K562 (cell line): ENCODE results near the gene IPO11. TPM values are rescaled to one million over a fixed set of nuclear protein-coding genes. Genes with fewer than 3 reads are reported as not detected.

Source experiments
- AFF1 ChIP-seq, 2 experiments: fragments of 450-650 bp; IDR thresholded peaks; 2 replicates each; pipeline ENCODE4 v1.6.1; 2018; ENCODE audit warnings: mild to moderate bottlenecking in 2 of 2, low read depth in 1 of 2; ENCODE audit not compliant: partially characterized antibody in 2 of 2
- BDP1 ChIP-seq: IDR thresholded peaks from 3 replicates; pipeline ENCODE4 v1.6.1; 2011; ENCODE audit not compliant: insufficient read length, insufficient read depth
- BRF1 ChIP-seq: IDR thresholded peaks from 3 replicates; pipeline ENCODE4 v1.6.1; 2011; ENCODE audit warnings: borderline replicate concordance, mild to moderate bottlenecking; ENCODE audit not compliant: insufficient read length; ENCODE audit errors: extremely low read depth
- CBX3 ChIP-seq, 2 experiments: IDR thresholded peaks; 1 replicate in 1 of 2; 2 replicates in 1 of 2; pipeline ENCODE4 v1.6.1; 2012; ENCODE audit warnings: inconsistent platforms in 2 of 2, low read length in 2 of 2, borderline replicate concordance in 1 of 2, control low read depth in 1 of 2
- DACH1 ChIP-seq: fragments of 450-650 bp; IDR thresholded peaks from 2 replicates; pipeline ENCODE4 v1.6.1; 2018; ENCODE audit not compliant: partially characterized antibody
- DDX20 ChIP-seq: fragments of 450-650 bp; IDR thresholded peaks from 2 replicates; pipeline ENCODE4 v1.6.1; 2016; ENCODE audit warnings: missing genetic modification characterization, low read depth, mild to moderate bottlenecking, missing compliant biosample characterization, moderate library complexity
- E2F8 ChIP-seq: fragments of 450-650 bp; IDR thresholded peaks from 2 replicates; pipeline ENCODE4 v1.7.1; 2018; ENCODE audit warnings: mild to moderate bottlenecking, low read depth; ENCODE audit not compliant: partially characterized antibody
- EHMT2 ChIP-seq: fragments of 450-650 bp; IDR thresholded peaks from 2 replicates; pipeline ENCODE4 v1.6.1; 2018; ENCODE audit warnings: antibody characterized with exemption
- MCM5 ChIP-seq: fragments of 450-650 bp; IDR thresholded peaks from 2 replicates; pipeline ENCODE4 v1.6.1; 2016; ENCODE audit warnings: low read depth
- NKRF ChIP-seq: fragments of 450-650 bp; IDR thresholded peaks from 2 replicates; pipeline ENCODE4 v1.6.1; 2016; ENCODE audit warnings: borderline replicate concordance
- POLR2A ChIP-seq: fragments of 450-650 bp; conservative IDR thresholded peaks from 2 replicates; pipeline ENCODE4 v1.6.1; 2016
- TBL1XR1 ChIP-seq, 2 experiments: IDR thresholded peaks; 2 replicates each; pipeline ENCODE4 v1.6.1; 2012; ENCODE audit warnings: improper control_type of control experiment in 2 of 2, low read length in 2 of 2, mild to moderate bottlenecking in 1 of 2
- ZBTB43 ChIP-seq: sonication (generic); formaldehyde crosslinking; IDR thresholded peaks from 2 replicates; pipeline ENCODE4 v1.8.0; 2023; ENCODE audit warnings: mild to moderate bottlenecking, missing genetic modification reagents
- ZC3H8 ChIP-seq: fragments of 450-650 bp; IDR thresholded peaks from 2 replicates; pipeline ENCODE4 v1.6.1; 2017
- ZNF224 ChIP-seq: sonication (generic); formaldehyde crosslinking; IDR thresholded peaks from 2 replicates; pipeline ENCODE4 v1.8.0; 2022; ENCODE audit warnings: mild to moderate bottlenecking, missing genetic modification reagents
- ZNF384 ChIP-seq: IDR thresholded peaks from 2 replicates; pipeline ENCODE4 v1.6.1; 2012; ENCODE audit warnings: low read depth, low read length, improper control_type of control experiment
- ZNF586 ChIP-seq: fragments of 450-650 bp; formaldehyde crosslinking; conservative IDR thresholded peaks from 2 replicates; pipeline ENCODE4 v1.4.0; 2020; ENCODE audit warnings: mild to moderate bottlenecking, moderate library complexity
- ZNF707 ChIP-seq: fragments of 250-450 bp; sonication (Bioruptor Pico); conservative IDR thresholded peaks from 2 replicates; pipeline ENCODE4 v1.8.0; 2022; ENCODE audit warnings: inconsistent platforms, mild to moderate bottlenecking, moderate library complexity
- polyA plus RNA-seq, 8 experiments: library from polyadenylated mRNA; depleted of rRNA in 4 of 8; stranded (reverse) in 5 of 8; unstranded in 3 of 8; fragments of >200 nt; fragmentation: Nextera tagmentation in 2 of 8; fragmentation: Illumina TruSeq in 1 of 8; extraction: Ambion mirVana in 2 of 8; extraction: Trizol in 1 of 8; gene quantifications; 2 replicates each; pipeline versions ENCODE4 v1.2.1 to v1.2.3, GENCODE V29; 2011 to 2014; ENCODE audit warnings: inconsistent platforms in 1 of 8, missing spikeins in 1 of 8
- total RNA-seq, 7 experiments: library from RNA; depleted of rRNA in 6 of 7; stranded (reverse); fragments of >200 nt in 6 of 7; fragmentation: Illumina TruSeq in 2 of 7; extraction: Trizol in 2 of 7; gene quantifications; 2 replicates each; pipeline versions ENCODE4 v1.2.1 to v1.2.3, GENCODE V29; 2011 to 2021; ENCODE audit warnings: low replicate concordance in 1 of 7

Gene IPO11
- total and polyA plus RNA-seq, 9 of the 15 experiments (the other 6 are each of a cell fraction or from before 2014, with no cell fraction given) = 38.7 to 96.0 (median 70.9) TPM

- peak; percentile 21 for TF ChIP-seq E2F8
- no peak for TF ChIP-seq BRF1
- TF ChIP-seq EHMT2 = no peak
- no peak for TF ChIP-seq ZBTB43 (CRISPR knock-in tag)
- TF ChIP-seq BDP1 = no peak
- TF ChIP-seq ZC3H8 = no peak
- no peak for TF ChIP-seq DDX20 (tag)
- no peak for TF ChIP-seq MCM5
- TF ChIP-seq ZNF586 (CRISPR knock-in tag) = no peak
- TF ChIP-seq CBX3 (IDR thresholded peaks at IDR 0.05; ENCODE audit: borderline replicate concordance in 1 of 2, low read length in 2 of 2) = peak in 1 of 2 experiments; percentile 70; a peak in 1 of 3 replicates
- TF ChIP-seq AFF1 (IDR thresholded peaks at IDR 0.05; ENCODE audit: low read depth in 1 of 2, partially characterized antibody in 2 of 2) = peak; percentile 64 to 94
- TF ChIP-seq ZNF224 = no peak
- no peak for TF ChIP-seq TBL1XR1 (IDR thresholded peaks at IDR 0.05; ENCODE audit: low read length in 2 of 2)
- TF ChIP-seq ZNF384 = no peak
- peak; percentile 47 for TF ChIP-seq DACH1
- TF ChIP-seq POLR2A = peak; percentile 96
- no peak for TF ChIP-seq ZNF707
- TF ChIP-seq NKRF = peak; percentile 98
Measured at GRCh38 chr5:62403411-62404250, 8.9 kb upstream of the IPO11 start, which contains the start of gene DIMT1 (continued).
